Smooth muscle cell of the brain vasculature (primary cell): Measurements from ENCODE around the gene ADAM12.

Source experiments
- DNase-seq: peaks from one replicate; pipeline ENCODE4 v3.0.0-alpha.2; 2012; ENCODE audit warnings: low read depth, low spot score

ADAM12 gene

GRCh38 chr10:126153711-126154628 lies 234.3 kb downstream of the ADAM12 start:
- no peak for DNase-seq

GRCh38 chr10:126147866-126148587 lies 240.2 kb downstream of the ADAM12 start:
- peak; percentile 69 for DNase-seq

DNA sequence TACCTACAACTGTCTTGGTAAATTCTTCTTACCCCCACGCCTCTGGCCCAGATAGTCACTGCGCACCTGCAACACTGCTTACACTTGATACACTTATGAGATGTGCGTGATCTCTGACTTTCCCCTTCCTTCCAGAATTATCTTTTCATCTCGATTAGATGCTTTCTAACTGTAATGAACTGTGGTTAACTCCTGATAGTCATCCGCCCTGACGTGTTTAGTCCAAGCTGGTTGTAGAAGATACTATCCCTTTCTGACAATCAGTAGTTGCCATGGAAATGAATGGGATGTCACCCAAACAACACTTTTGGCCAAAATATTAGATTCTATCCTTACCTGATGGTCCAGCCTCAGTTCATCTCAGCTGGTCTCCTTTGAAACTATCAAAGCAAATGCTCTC lies 241.5 kb downstream of the ADAM12 start:
- no peak for DNase-seq

- DNase-seq: no peak
Measured at GRCh38 chr10:126143117-126143516, 245.2 kb downstream of the ADAM12 start.

GRCh38 chr10:126140746-126141273 lies 247.5 kb downstream of the ADAM12 start:
- DNase-seq: no peak

DNA sequence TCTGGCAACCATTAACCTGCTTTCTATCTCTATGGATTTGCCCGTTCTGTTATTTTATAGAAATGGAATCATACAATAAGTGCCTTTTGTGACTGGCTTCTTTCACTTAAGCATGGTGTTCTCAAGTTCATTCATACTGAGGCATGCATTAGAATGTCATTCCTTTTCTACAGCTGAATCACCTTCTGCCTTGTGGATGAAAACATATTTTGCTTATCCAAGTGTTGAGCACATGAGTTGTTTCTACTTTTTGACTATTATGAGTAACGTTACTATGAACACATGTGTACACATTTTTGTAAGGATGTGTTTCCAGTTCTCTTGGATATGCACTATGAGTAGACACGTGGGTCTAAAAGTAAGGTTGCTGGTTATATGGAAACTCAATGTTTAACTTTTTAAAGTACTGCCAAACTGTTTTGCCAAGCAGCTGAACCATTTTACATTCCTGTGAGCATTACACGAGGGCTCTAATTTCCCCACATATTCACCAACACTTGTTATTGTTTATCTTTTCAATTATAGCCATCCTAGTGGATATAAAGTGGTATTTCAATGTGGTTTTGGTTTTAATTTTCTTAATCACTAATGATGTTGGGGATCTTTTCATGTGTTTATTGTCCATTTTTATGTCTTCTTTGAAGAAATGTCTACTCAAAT lies 250.6 kb downstream of the ADAM12 start:
- no peak for DNase-seq

DNA sequence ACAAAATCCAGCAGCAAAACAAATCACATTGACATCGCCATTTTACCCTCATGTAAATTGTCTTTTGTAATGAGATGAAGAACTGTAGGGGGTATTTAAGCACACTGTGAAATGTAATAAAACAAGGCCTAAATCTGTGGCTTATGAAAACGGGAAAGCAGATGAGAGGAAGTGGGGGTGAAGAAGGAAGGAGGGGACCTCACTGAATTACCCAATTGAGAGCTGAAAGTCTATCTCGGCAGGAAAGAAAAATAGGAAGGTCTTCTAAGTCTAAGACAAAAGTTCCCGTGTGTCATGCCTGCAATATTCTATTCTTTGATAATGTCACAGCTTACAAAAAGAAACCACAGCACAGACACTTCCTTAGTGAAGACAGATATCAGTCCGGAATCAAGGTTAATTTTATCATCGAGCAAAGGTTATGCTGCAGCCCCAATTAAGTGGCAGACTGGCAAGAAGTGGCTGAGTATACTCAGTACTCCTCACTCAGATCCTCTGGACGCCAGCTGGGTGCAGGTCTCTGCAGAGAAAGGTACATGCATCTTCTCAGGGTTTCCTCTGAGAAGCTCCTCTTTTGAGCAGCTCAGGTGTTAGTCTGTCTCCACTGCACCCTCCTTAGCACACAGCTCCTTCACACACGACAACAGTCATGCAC lies 252.2 kb downstream of the ADAM12 start:
- no peak for DNase-seq

DNA sequence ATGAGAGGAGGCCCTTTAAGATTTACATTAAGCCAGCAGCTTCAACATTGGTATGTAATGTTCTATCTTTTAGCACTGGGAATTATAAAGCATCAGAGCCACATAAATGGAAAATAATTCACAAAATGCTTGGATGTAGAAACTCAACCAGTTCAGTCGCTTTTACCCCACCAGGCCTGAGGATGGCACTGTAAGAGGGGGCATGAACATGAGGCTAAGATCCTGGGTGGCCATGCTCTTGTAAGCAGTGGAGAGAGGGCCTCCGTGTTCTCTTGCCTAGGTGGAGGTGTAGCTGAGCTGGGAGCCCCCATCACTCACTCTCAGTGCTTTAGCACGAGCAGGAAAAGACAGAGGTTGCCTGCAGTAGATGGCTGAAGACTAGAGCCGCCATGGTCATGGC lies 253.1 kb downstream of the ADAM12 start:
- DNase-seq: no peak

- DNase-seq: no peak
Measured at GRCh38 chr10:126133906-126134656, 254.2 kb downstream of the ADAM12 start.

DNA sequence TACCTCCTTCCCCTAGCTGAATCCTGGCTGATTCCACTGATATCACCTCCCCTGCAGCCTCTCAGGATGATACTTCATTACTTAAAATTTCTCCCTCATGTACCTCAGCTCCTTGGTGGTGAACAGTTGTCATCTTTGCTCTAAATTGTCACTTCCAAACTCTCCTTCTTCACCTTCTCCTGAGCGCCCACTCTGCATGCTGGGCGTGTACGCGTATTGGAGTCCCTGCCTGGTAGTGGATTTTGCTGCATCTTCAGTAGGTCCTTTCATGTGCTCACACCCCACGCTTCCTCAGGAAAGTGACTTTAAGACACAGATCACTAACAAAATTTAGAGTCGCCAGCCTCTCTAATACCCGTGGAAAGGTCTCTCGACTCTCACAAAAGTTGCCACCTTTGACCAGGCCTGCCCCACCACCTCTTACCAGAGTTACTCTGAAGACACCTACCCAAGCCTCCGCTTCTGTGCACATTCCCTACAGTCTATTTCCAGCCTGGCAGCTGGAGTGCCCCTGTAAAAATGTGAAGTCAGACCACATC lies 255.1 kb downstream of the ADAM12 start:
- DNase-seq: no peak

- DNase-seq: peak; percentile 54
Measured at GRCh38 chr10:126131341-126131740, 256.9 kb downstream of the ADAM12 start.

DNA sequence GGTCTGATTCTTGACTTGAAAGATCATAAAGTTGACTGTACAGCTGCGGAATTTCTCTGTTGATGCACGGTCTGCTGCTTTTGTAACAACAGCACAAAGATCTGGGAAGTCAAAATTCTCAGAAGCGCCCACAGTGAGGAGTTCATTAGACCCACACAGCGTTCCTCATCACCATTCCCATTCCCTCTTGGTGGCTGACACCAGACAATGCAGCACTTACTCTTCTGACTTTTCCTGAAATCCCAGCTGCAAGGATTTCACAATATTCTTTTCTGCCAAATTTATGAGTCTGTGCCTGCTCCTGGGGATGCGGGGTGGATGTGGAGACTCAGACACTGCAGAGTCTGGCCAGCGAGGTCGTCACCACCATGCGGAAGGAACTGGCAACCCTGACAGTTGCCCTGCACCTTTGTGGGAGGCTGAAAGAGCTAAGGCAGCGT lies 258.0 kb downstream of the ADAM12 start:
- no peak for DNase-seq

- no peak for DNase-seq
Measured at GRCh38 chr10:126129026-126129425, 259.3 kb downstream of the ADAM12 start.

DNA sequence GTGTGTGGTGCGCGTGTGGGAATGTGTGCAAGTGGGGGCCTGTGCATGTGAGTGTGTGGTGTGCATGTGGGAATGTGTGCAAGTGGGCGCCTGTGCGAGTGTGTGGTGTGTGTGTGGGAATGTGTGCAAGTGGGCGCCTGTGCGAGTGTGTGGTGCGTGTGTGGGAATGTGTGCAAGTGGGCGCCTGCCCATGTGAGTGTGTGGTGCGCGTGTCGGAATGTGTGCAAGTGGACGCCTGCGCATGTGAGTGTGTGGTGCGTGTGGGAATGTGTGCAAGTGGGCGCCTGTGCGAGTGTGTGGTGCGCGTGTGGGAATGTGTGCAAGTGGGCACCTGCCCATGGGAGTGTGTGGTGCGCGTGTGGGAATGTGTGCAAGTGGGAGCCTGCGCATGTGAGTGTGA lies 259.7 kb downstream of the ADAM12 start:
- DNase-seq: no peak

- no peak for DNase-seq
Measured at GRCh38 chr10:126127481-126128029, 260.7 kb downstream of the ADAM12 start.

- DNase-seq: no peak
Measured at GRCh38 chr10:126126866-126127265, 261.4 kb downstream of the ADAM12 start.

- DNase-seq: no peak
Measured at GRCh38 chr10:126126023-126126422, 262.3 kb downstream of the ADAM12 start.

DNA sequence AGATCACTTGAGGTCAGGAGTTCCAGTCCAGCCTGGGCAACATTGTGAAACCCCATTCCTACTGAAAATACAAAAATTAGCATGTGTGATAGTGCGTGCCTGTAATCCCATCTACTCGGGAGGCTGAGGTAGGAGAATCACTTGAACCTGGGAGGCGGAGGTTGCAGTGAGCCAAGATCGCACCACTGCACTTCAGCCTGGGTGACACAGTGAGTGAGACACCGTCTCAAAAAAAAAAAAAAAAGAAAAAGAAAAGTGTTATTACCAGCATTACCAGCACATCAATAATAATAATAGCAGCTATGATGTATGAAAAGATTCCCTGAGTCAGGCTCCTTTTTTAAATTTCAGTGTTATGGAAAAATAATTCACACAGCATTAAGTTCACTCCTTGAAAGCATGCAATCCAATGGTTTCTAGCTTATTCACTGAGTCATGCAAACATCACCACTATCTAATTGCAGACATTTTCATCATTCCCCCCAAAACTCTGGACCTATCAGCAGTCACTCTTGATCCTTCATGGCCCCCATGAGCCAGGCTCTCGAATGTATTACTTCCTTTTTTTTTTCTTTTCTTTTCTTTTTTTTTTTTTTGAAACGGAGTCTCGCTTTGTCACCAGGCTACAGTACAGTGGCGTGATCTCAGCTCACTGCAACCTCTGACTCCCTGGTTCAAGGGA lies 263.5 kb downstream of the ADAM12 start:
- no peak for DNase-seq

GRCh38 chr10:126124046-126124445 lies 264.2 kb downstream of the ADAM12 start:
- no peak for DNase-seq

DNA sequence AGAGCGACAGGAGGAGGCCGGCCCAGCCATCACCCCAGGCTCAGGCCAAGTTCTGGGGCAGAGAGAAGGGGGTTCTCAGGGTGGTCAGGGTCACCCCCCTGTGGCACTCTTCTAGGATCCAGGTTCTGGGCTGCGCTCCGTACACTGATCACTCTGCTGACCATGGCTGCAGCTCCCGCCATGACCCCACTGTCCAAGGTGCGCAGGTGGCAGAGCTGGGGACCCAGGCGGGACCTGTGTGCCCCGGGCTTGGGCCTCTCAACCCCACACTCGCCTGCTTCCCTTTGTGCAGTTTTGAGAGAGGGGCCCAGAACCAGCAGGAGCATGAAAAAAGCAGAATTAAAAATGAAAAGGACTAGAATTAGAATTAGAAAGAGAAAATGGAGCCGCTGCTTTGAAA lies 264.8 kb downstream of the ADAM12 start:
- DNase-seq: no peak
